ENCODE data around the gene SUFU.

The SUFU gene

GRCh38 chr10:102552533-102552932 lies 48.8 kb downstream of the SUFU start:
- DNase-seq (ENCODE audit: low read depth) = no peak

GRCh38 chr10:102553771-102554170 lies 50.0 kb downstream of the SUFU start:
- DNase-seq (ENCODE audit: low read depth) = no peak

GRCh38 chr10:102554531-102554930 lies 50.8 kb downstream of the SUFU start:
- no peak for DNase-seq (ENCODE audit: low read depth)

- peak; percentile 72 for DNase-seq (ENCODE audit: low read depth)
Measured at GRCh38 chr10:102555781-102556328, 52.1 kb downstream of the SUFU start.

GRCh38 chr10:102557569-102557968 lies 53.8 kb downstream of the SUFU start:
- no peak for DNase-seq (ENCODE audit: low read depth)

- no peak for DNase-seq (ENCODE audit: low read depth)
Measured at GRCh38 chr10:102559764-102560163, 56.0 kb downstream of the SUFU start.

- DNase-seq (ENCODE audit: low read depth) = no peak
Measured at GRCh38 chr10:102564209-102564834, 60.5 kb downstream of the SUFU start.

GRCh38 chr10:102565793-102566192 lies 62.0 kb downstream of the SUFU start:
- DNase-seq (ENCODE audit: low read depth) = no peak

- no peak for DNase-seq (ENCODE audit: low read depth)
Measured at GRCh38 chr10:102578782-102579181, 75.0 kb downstream of the SUFU start.

- DNase-seq (ENCODE audit: low read depth) = no peak
Measured at GRCh38 chr10:102579328-102579727, 75.6 kb downstream of the SUFU start.

GRCh38 chr10:102580230-102580629 lies 76.5 kb downstream of the SUFU start:
- no peak for DNase-seq (ENCODE audit: low read depth)

GRCh38 chr10:102581401-102581800 lies 77.6 kb downstream of the SUFU start:
- DNase-seq (ENCODE audit: low read depth) = no peak

GRCh38 chr10:102581981-102582580 lies 78.3 kb downstream of the SUFU start:
- no peak for DNase-seq (ENCODE audit: low read depth)

GRCh38 chr10:102583435-102584417 lies 80.0 kb downstream of the SUFU start:
- peak; percentile 91 for DNase-seq (ENCODE audit: low read depth)

GRCh38 chr10:102585026-102585425 lies 81.3 kb downstream of the SUFU start:
- DNase-seq (ENCODE audit: low read depth) = peak; percentile 33

- DNase-seq (ENCODE audit: low read depth) = no peak
Measured at GRCh38 chr10:102586858-102587257, 83.1 kb downstream of the SUFU start.

GRCh38 chr10:102588875-102589274 lies 85.1 kb downstream of the SUFU start:
- DNase-seq (ENCODE audit: low read depth) = no peak

GRCh38 chr10:102593074-102593803 lies 89.5 kb downstream of the SUFU start:
- peak; percentile 82 for DNase-seq (ENCODE audit: low read depth)

- no peak for DNase-seq (ENCODE audit: low read depth)
Measured at GRCh38 chr10:102593804-102594079, 90.0 kb downstream of the SUFU start.

- DNase-seq (ENCODE audit: low read depth) = no peak
Measured at GRCh38 chr10:102595293-102595692, 91.5 kb downstream of the SUFU start.

- DNase-seq (ENCODE audit: low read depth) = no peak
Measured at GRCh38 chr10:102595897-102596296, 92.1 kb downstream of the SUFU start.

- DNase-seq (ENCODE audit: low read depth) = peak; percentile 80
Measured at GRCh38 chr10:102596506-102596971, 92.8 kb downstream of the SUFU start.
